GM12892 (cell line): Measurements from ENCODE around the gene YARS2.

ENCODE experiments used
- POLR2A ChIP-seq: IDR thresholded peaks from 2 replicates; pipeline ENCODE4 v1.6.1; 2011; ENCODE audit warnings: low read depth, low read length, control low read depth
- TAF1 ChIP-seq: IDR thresholded peaks from 2 replicates; pipeline ENCODE4 v1.6.1; 2011; ENCODE audit warnings: low read depth, mild to moderate bottlenecking, control low read depth, low read length, borderline replicate concordance

- no peak for TF ChIP-seq POLR2A
- no peak for TF ChIP-seq TAF1
These were observed 20.7 kb downstream of the YARS2 start for GRCh38 chr12:32734952-32735351.
